Measurements from ENCODE around the gene TOMM34. TPM values are rescaled to one million over a fixed set of nuclear protein-coding genes. Genes with fewer than 3 reads are reported as not detected.

TOMM34 gene
- total RNA-seq, 1 experiment from 2014 or later = 35.9 TPM

DNA sequence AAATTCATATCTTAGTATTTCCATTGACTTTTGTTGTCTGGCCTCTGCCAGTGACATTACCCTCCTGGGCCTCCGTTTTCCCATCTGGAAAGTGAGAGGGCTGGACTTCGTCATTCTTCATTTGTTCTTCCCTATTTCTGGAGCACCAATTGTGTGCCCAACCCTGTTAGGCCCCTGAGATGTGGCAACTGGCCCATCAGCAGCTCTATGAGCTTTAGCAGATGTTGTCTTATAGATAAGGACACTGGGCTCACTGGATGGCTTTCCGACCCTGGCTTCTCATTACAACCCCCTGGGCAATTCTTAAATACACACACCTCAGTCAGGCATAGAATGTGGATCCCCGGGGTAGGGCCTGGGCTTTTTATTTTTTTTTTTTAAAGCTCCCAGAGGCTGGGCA is 35.7 kb downstream of the TOMM34 start:
- ChIA-PET POLR2A (no interaction called here), CTCF (no interaction called here)
- no peaks in the 10 kb centered on the region for H3K27me3 Mint-ChIP-seq (ENCODE audit: low read depth)
- H3K4me1 Mint-ChIP-seq = no peaks in the 10 kb centered on the region
- no peak for TF ChIP-seq NR2C2 (CRISPR knock-in tag; IDR thresholded peaks at IDR 0.05)
- TF ChIP-seq ZNF219 (CRISPR knock-in tag; IDR thresholded peaks at IDR 0.05; ENCODE audit: borderline replicate concordance) = no peak
- no peak for TF ChIP-seq ESRRA (CRISPR knock-in tag; IDR thresholded peaks at IDR 0.05; ENCODE audit: borderline replicate concordance)
- TF ChIP-seq, protein P1, sequence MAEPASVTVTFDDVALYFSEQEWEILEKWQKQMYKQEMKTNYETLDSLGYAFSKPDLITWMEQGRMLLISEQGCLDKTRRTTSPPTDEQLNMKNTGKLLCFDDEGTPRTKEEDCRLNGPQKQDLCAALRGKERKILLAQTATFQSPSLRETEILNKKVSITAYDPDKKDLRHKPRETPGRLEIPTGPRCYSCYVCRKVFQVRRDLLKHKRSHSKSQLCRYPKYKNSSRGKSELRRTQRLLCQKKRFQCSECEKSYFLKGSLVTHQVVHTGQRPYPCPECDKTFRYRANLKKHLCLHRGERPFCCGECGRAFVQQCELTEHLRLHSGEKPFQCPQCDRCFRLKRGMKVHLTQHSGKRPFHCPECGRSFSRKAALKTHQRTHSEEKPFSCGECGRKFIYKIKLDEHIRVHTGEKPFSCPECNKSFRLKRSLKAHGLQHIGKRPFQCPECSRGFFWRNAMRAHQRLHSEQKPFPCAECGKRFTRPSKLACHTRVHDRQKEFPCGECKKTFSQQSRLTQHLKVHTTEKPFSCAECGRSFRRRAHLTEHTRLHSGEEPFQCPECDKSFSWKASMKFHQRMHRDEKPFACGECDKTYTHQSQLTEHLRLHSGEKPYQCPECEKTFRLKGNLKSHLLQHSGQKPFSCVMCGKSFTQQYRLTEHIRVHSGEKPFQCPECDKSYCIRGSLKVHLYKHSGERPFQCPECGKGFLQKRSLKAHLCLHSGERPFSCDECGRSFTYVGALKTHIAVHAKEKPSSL (CRISPR knock-in tag; conservative IDR thresholded peaks at IDR 0.05) = no peak
- TF ChIP-seq NR1H2 (CRISPR knock-in tag; IDR thresholded peaks at IDR 0.05) = no peak
- TF ChIP-seq, protein P2, sequence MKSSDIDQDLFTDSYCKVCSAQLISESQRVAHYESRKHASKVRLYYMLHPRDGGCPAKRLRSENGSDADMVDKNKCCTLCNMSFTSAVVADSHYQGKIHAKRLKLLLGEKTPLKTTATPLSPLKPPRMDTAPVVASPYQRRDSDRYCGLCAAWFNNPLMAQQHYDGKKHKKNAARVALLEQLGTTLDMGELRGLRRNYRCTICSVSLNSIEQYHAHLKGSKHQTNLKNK (CRISPR knock-in tag; IDR thresholded peaks at IDR 0.05) = no peak
- TF ChIP-seq PRRX2 (CRISPR knock-in tag; IDR thresholded peaks at IDR 0.05) = no peak
- TF ChIP-seq, protein P3, sequence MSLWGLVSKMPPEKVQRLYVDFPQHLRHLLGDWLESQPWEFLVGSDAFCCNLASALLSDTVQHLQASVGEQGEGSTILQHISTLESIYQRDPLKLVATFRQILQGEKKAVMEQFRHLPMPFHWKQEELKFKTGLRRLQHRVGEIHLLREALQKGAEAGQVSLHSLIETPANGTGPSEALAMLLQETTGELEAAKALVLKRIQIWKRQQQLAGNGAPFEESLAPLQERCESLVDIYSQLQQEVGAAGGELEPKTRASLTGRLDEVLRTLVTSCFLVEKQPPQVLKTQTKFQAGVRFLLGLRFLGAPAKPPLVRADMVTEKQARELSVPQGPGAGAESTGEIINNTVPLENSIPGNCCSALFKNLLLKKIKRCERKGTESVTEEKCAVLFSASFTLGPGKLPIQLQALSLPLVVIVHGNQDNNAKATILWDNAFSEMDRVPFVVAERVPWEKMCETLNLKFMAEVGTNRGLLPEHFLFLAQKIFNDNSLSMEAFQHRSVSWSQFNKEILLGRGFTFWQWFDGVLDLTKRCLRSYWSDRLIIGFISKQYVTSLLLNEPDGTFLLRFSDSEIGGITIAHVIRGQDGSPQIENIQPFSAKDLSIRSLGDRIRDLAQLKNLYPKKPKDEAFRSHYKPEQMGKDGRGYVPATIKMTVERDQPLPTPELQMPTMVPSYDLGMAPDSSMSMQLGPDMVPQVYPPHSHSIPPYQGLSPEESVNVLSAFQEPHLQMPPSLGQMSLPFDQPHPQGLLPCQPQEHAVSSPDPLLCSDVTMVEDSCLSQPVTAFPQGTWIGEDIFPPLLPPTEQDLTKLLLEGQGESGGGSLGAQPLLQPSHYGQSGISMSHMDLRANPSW (CRISPR knock-in tag; conservative IDR thresholded peaks at IDR 0.05; ENCODE audit: low read depth) = no peak
- no peak for TF ChIP-seq ZNF232 (CRISPR knock-in tag; IDR thresholded peaks at IDR 0.05)
- no peak for TF ChIP-seq CREM (CRISPR knock-in tag; IDR thresholded peaks at IDR 0.05)
- TF ChIP-seq, protein P4, sequence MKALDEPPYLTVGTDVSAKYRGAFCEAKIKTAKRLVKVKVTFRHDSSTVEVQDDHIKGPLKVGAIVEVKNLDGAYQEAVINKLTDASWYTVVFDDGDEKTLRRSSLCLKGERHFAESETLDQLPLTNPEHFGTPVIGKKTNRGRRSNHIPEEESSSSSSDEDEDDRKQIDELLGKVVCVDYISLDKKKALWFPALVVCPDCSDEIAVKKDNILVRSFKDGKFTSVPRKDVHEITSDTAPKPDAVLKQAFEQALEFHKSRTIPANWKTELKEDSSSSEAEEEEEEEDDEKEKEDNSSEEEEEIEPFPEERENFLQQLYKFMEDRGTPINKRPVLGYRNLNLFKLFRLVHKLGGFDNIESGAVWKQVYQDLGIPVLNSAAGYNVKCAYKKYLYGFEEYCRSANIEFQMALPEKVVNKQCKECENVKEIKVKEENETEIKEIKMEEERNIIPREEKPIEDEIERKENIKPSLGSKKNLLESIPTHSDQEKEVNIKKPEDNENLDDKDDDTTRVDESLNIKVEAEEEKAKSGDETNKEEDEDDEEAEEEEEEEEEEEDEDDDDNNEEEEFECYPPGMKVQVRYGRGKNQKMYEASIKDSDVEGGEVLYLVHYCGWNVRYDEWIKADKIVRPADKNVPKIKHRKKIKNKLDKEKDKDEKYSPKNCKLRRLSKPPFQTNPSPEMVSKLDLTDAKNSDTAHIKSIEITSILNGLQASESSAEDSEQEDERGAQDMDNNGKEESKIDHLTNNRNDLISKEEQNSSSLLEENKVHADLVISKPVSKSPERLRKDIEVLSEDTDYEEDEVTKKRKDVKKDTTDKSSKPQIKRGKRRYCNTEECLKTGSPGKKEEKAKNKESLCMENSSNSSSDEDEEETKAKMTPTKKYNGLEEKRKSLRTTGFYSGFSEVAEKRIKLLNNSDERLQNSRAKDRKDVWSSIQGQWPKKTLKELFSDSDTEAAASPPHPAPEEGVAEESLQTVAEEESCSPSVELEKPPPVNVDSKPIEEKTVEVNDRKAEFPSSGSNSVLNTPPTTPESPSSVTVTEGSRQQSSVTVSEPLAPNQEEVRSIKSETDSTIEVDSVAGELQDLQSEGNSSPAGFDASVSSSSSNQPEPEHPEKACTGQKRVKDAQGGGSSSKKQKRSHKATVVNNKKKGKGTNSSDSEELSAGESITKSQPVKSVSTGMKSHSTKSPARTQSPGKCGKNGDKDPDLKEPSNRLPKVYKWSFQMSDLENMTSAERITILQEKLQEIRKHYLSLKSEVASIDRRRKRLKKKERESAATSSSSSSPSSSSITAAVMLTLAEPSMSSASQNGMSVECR (CRISPR knock-in tag; IDR thresholded peaks at IDR 0.05; ENCODE audit: borderline replicate concordance) = no peak
- TF ChIP-seq ZNF423 (CRISPR knock-in tag; IDR thresholded peaks at IDR 0.05) = no peak
- no peak for TF ChIP-seq JAZF1 (CRISPR knock-in tag; IDR thresholded peaks at IDR 0.05)
- no peak for TF ChIP-seq ELF4 (CRISPR knock-in tag; IDR thresholded peaks at IDR 0.05; ENCODE audit: low read depth)
- DNase-seq (ENCODE audit: low spot score) (no peak), ATAC-seq (no peak)
- no peaks in the 10 kb centered on the region for H3K9me3 Mint-ChIP-seq
- H3K4me3 Mint-ChIP-seq = no peak overlapping the region
- peaks cover 37% of the 10 kb centered on the region for H3K36me3 Mint-ChIP-seq
- H3K27ac Mint-ChIP-seq = no peak overlapping the region

DNA sequence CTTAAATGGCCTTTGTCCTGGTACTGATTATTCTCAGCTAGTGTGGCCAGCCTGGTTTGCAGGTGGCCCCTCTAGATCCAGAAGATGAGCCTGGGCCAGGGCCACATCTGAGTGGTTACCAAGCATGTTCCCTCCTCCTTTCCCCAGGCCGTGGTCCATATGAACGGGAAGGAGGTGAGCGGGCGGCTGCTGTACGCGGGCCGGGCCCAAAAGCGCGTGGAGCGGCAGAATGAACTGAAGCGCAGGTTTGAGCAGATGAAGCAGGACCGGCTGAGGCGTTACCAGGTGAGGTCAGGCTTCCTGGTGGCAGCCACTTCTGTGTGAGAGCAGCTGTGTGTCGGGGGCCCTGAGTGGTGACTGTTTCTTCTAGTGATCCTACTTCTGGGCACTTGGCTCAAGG is 38.8 kb downstream of the TOMM34 start:
- H3K9me3 Mint-ChIP-seq = no peaks in the 10 kb centered on the region
- CTCF ChIA-PET = no interaction called here
- ATAC-seq (no peak), DNase-seq (ENCODE audit: low spot score) (no peak)
- peaks cover 52% of the 10 kb centered on the region for H3K36me3 Mint-ChIP-seq
- H3K27ac Mint-ChIP-seq = no peak overlapping the region
- POLR2A ChIA-PET = no interaction called here
- no peaks in the 10 kb centered on the region for H3K27me3 Mint-ChIP-seq (ENCODE audit: low read depth)
- H3K4me3 Mint-ChIP-seq = no peak overlapping the region
- no peaks in the 10 kb centered on the region for H3K4me1 Mint-ChIP-seq
- no peak for TF ChIP-seq SMAD4 (CRISPR knock-in tag; IDR thresholded peaks at IDR 0.05)
- TF ChIP-seq, protein P5, sequence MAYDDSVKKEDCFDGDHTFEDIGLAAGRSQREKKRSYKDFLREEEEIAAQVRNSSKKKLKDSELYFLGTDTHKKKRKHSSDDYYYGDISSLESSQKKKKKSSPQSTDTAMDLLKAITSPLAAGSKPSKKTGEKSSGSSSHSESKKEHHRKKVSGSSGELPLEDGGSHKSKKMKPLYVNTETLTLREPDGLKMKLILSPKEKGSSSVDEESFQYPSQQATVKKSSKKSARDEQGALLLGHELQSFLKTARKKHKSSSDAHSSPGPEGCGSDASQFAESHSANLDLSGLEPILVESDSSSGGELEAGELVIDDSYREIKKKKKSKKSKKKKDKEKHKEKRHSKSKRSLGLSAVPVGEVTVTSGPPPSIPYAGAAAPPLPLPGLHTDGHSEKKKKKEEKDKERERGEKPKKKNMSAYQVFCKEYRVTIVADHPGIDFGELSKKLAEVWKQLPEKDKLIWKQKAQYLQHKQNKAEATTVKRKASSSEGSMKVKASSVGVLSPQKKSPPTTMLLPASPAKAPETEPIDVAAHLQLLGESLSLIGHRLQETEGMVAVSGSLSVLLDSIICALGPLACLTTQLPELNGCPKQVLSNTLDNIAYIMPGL (CRISPR knock-in tag; IDR thresholded peaks at IDR 0.05) = no peak
- TF ChIP-seq, protein P6, sequence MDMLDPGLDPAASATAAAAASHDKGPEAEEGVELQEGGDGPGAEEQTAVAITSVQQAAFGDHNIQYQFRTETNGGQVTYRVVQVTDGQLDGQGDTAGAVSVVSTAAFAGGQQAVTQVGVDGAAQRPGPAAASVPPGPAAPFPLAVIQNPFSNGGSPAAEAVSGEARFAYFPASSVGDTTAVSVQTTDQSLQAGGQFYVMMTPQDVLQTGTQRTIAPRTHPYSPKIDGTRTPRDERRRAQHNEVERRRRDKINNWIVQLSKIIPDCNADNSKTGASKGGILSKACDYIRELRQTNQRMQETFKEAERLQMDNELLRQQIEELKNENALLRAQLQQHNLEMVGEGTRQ (CRISPR knock-in tag; IDR thresholded peaks at IDR 0.05) = no peak
- TF ChIP-seq, protein P7, sequence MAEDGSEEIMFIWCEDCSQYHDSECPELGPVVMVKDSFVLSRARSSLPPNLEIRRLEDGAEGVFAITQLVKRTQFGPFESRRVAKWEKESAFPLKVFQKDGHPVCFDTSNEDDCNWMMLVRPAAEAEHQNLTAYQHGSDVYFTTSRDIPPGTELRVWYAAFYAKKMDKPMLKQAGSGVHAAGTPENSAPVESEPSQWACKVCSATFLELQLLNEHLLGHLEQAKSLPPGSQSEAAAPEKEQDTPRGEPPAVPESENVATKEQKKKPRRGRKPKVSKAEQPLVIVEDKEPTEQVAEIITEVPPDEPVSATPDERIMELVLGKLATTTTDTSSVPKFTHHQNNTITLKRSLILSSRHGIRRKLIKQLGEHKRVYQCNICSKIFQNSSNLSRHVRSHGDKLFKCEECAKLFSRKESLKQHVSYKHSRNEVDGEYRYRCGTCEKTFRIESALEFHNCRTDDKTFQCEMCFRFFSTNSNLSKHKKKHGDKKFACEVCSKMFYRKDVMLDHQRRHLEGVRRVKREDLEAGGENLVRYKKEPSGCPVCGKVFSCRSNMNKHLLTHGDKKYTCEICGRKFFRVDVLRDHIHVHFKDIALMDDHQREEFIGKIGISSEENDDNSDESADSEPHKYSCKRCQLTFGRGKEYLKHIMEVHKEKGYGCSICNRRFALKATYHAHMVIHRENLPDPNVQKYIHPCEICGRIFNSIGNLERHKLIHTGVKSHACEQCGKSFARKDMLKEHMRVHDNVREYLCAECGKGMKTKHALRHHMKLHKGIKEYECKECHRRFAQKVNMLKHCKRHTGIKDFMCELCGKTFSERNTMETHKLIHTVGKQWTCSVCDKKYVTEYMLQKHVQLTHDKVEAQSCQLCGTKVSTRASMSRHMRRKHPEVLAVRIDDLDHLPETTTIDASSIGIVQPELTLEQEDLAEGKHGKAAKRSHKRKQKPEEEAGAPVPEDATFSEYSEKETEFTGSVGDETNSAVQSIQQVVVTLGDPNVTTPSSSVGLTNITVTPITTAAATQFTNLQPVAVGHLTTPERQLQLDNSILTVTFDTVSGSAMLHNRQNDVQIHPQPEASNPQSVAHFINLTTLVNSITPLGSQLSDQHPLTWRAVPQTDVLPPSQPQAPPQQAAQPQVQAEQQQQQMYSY (CRISPR knock-in tag; IDR thresholded peaks at IDR 0.05) = no peak
